GM19025 (cell line): ENCODE results near the gene GABRR3.

ENCODE experiments used
- ATAC-seq: cut with Tn5 transposase; IDR thresholded peaks from one replicate; pipeline ENCODE4 v1.9.1; 2021; ENCODE audit warnings: mild to moderate bottlenecking, low read depth, moderate library complexity; ENCODE audit not compliant: unreplicated experiment

GABRR3 gene

GRCh38 chr3:97959872-97960271 is 75.2 kb downstream of the GABRR3 start:
- no peak for ATAC-seq

GRCh38 chr3:97958796-97959195 is 76.3 kb downstream of the GABRR3 start:
- no peak for ATAC-seq

GRCh38 chr3:97958396-97958795 is 76.7 kb downstream of the GABRR3 start:
- no peak for ATAC-seq

GRCh38 chr3:97957617-97958311 is 77.4 kb downstream of the GABRR3 start:
- no peak for ATAC-seq

- ATAC-seq: no peak
These were observed 79.1 kb downstream of the GABRR3 start for GRCh38 chr3:97956051-97956450.

GRCh38 chr3:97954228-97954827 is 80.8 kb downstream of the GABRR3 start:
- ATAC-seq: no peak

- no peak for ATAC-seq
These were observed 82.2 kb downstream of the GABRR3 start for GRCh38 chr3:97952872-97953271.

GRCh38 chr3:97952280-97952679 is 82.8 kb downstream of the GABRR3 start:
- no peak for ATAC-seq

- no peak for ATAC-seq
These were observed 84.8 kb downstream of the GABRR3 start for GRCh38 chr3:97950360-97950759.

GRCh38 chr3:97949743-97950142 is 85.4 kb downstream of the GABRR3 start:
- no peak for ATAC-seq

- ATAC-seq: no peak
These were observed 86.0 kb downstream of the GABRR3 start for GRCh38 chr3:97949110-97949485.

- no peak for ATAC-seq
These were observed 86.6 kb downstream of the GABRR3 start for GRCh38 chr3:97948351-97949109.

GRCh38 chr3:97942801-97943546 is 92.1 kb downstream of the GABRR3 start:
- no peak for ATAC-seq

- ATAC-seq: no peak
These were observed 95.1 kb downstream of the GABRR3 start for GRCh38 chr3:97940034-97940433.

- ATAC-seq: no peak
These were observed 95.7 kb downstream of the GABRR3 start for GRCh38 chr3:97939401-97939800.

- no peak for ATAC-seq
These were observed 96.7 kb downstream of the GABRR3 start for GRCh38 chr3:97938444-97938843.

GRCh38 chr3:97937205-97937604 is 97.9 kb downstream of the GABRR3 start:
- no peak for ATAC-seq

GRCh38 chr3:97935842-97936241 is 99.3 kb downstream of the GABRR3 start:
- ATAC-seq: no peak
